Uterus (tissue), 4 donors: ENCODE data around the gene B3GNT7. TPM values are rescaled to one million over a fixed set of nuclear protein-coding genes. Genes with fewer than 3 reads are reported as not detected.
A peak's percentile ranks its signal among the peaks of the same experiment; 100 is the strongest.
"Not testable (repeated sequence)": the region's sequence is repeated elsewhere in the genome, so short reads cannot be mapped to it uniquely, and the experiment has no call there.

ENCODE experiments used
- DNase-seq, 2 donors: peaks; one replicate each; pipeline ENCODE4 v3.0.0-alpha.2; 2019 to 2020
- H3K27ac ChIP-seq, 2 donors: fragments of 200-600 bp; sonication (generic); 1 replicate in 1 of 2; 2 replicates in 1 of 2; pipeline ENCODE4 v1.5.1; 2016 to 2018
- H3K27me3 ChIP-seq, 2 donors: fragments of 200-600 bp; sonication (generic); one replicate each; pipeline ENCODE4 v1.5.1; 2018 to 2019; ENCODE audit warnings: control low read depth in 1 of 2
- H3K36me3 ChIP-seq, 2 donors: fragments of 200-600 bp; sonication (generic); one replicate each; pipeline ENCODE4 v1.5.1; 2019; ENCODE audit warnings: control low read depth in 1 of 2
- H3K4me1 ChIP-seq, 2 donors: fragments of 200-600 bp; sonication (generic); one replicate each; pipeline ENCODE4 v1.5.1; 2018 to 2019; ENCODE audit warnings: control low read depth in 1 of 2
- H3K4me3 ChIP-seq, 2 donors: fragments of 200-600 bp; sonication (generic); 1 replicate in 1 of 2; 2 replicates in 1 of 2; pipeline ENCODE4 v1.5.1; 2018 to 2019; ENCODE audit warnings: mild to moderate bottlenecking in 1 of 2
- H3K9me3 ChIP-seq, 2 donors: fragments of 200-600 bp; sonication (generic); one replicate each; pipeline ENCODE4 v1.5.1; 2019; ENCODE audit warnings: control low read depth in 1 of 2
- CTCF ChIP-seq, 4 experiments: fragments of 200-600 bp in 2 of 4; fragments of 450-650 bp in 2 of 4; sonication (generic) in 2 of 4; IDR thresholded peaks; one replicate each; pipeline ENCODE4 v1.5.1; 2016 to 2019; ENCODE audit warnings: antibody characterized with exemption in 4 of 4, mild to moderate bottlenecking in 2 of 4, moderate library complexity in 1 of 4
- POLR2A ChIP-seq, 2 donors: fragments of 450-650 bp; IDR thresholded peaks; one replicate each; pipeline ENCODE4 v1.6.1; 2016; ENCODE audit warnings: antibody characterized with exemption in 2 of 2, mild to moderate bottlenecking in 1 of 2, moderate library complexity in 1 of 2
- intact Hi-C: fragments of 100-400 bp; cut with DNase I; formaldehyde crosslinking; loops from one replicate; pipeline ENCODE4 v1.15.1; 2023; ENCODE audit warnings: low total_unique reads
- total RNA-seq, 4 donors: library from RNA; depleted of rRNA in 3 of 4; stranded (reverse); fragments of >200 nt in 3 of 4; gene quantifications; one replicate each; pipeline versions ENCODE4 v1.1.0 to v1.2.4, GENCODE V29; 2014 to 2023
- donor health status: DM: yes; HTN: yes; CAD: no.

The B3GNT7 gene
- total RNA-seq, 4 donors from 2014 or later, result 1.7 to 8.1 (median 3.1) TPM

GRCh38 chr2:231405601-231406367, 10.3 kb downstream of the B3GNT7 start:
- H3K4me3 ChIP-seq, intact Hi-C loops, H3K27me3 ChIP-seq, DNase-seq, H3K4me1 ChIP-seq, H3K36me3 ChIP-seq, H3K9me3 ChIP-seq, H3K27ac ChIP-seq: not testable (repeated sequence)
- TF ChIP-seq CTCF (IDR thresholded peaks at IDR 0.05), result peak; percentile 33 to 62 (median 48)

- H3K4me3 ChIP-seq, H3K4me1 ChIP-seq, DNase-seq, H3K27me3 ChIP-seq, H3K36me3 ChIP-seq, H3K27ac ChIP-seq, H3K9me3 ChIP-seq, intact Hi-C loops: not testable (repeated sequence)
Observed at GRCh38 chr2:231407686-231408085, 12.2 kb downstream of the B3GNT7 start.

GRCh38 chr2:231408304-231408703, 12.8 kb downstream of the B3GNT7 start:
- H3K27me3 ChIP-seq, H3K9me3 ChIP-seq, H3K4me1 ChIP-seq, H3K4me3 ChIP-seq, H3K27ac ChIP-seq, DNase-seq, intact Hi-C loops, H3K36me3 ChIP-seq: not testable (repeated sequence)

- TF ChIP-seq CTCF (IDR thresholded peaks at IDR 0.05) (no peak), POLR2A (IDR thresholded peaks at IDR 0.05) (no peak)
- Histone ChIP-seq H3K36me3 (no peaks in the 10 kb centered on the region), H3K4me1 (no peaks in the 10 kb centered on the region), H3K4me3 (no peak overlapping the region), H3K9me3 (no peaks in the 10 kb centered on the region), H3K27me3 (no peaks in the 10 kb centered on the region), H3K27ac (no peak overlapping the region)
- DNase-seq, result no peak
- intact Hi-C loops, result loop anchor here (10.0 kb wide), 2 partner anchors 185 to 315 kb away; no protein-coding TSS in a partner anchor
Observed at GRCh38 chr2:231409776-231410175, 14.3 kb downstream of the B3GNT7 start.

- Histone ChIP-seq H3K4me3 (no peak overlapping the region), H3K4me1 (no peaks in the 10 kb centered on the region), H3K36me3 (no peaks in the 10 kb centered on the region), H3K27me3 (no peaks in the 10 kb centered on the region), H3K27ac (no peak overlapping the region), H3K9me3 (no peaks in the 10 kb centered on the region)
- intact Hi-C loops, result loop anchor here (10.0 kb wide), 2 partner anchors 186 to 316 kb away; no protein-coding TSS in a partner anchor
- TF ChIP-seq POLR2A (IDR thresholded peaks at IDR 0.05), result no peak
- no peak for TF ChIP-seq CTCF (IDR thresholded peaks at IDR 0.05)
- no peak for DNase-seq
Observed at GRCh38 chr2:231410293-231411004, 14.9 kb downstream of the B3GNT7 start.

- Histone ChIP-seq H3K27me3 (no peaks in the 10 kb centered on the region), H3K9me3 (no peaks in the 10 kb centered on the region), H3K36me3 (no peaks in the 10 kb centered on the region), H3K4me1 (no peaks in the 10 kb centered on the region), H3K27ac (no peak overlapping the region), H3K4me3 (no peak overlapping the region)
- TF ChIP-seq POLR2A (IDR thresholded peaks at IDR 0.05), result no peak
- TF ChIP-seq CTCF (IDR thresholded peaks at IDR 0.05), result no peak
- intact Hi-C loops, result loop anchor here (10.0 kb wide), 2 partner anchors 186 to 316 kb away; no protein-coding TSS in a partner anchor
- no peak for DNase-seq
Observed at GRCh38 chr2:231411237-231411636, 15.7 kb downstream of the B3GNT7 start.
